NB4 (cell line): ENCODE results near the gene CSTPP1.

ENCODE experiments used
- MYC ChIP-seq: IDR thresholded peaks from 2 replicates; pipeline ENCODE4 v1.6.1; 2011; ENCODE audit warnings: low read depth, low read length
- POLR2A ChIP-seq: IDR thresholded peaks from 2 replicates; pipeline ENCODE4 v1.6.1; 2011; ENCODE audit warnings: mild to moderate bottlenecking; ENCODE audit not compliant: insufficient read length; ENCODE audit errors: extremely low read depth
- TF ChIP-seq, protein P1 (sequence below): IDR thresholded peaks from one replicate; pipeline ENCODE4 v1.5.1; 2012; ENCODE audit warnings: low read depth, low read length
- TF ChIP-seq, protein P2 (sequence below): IDR thresholded peaks from 2 replicates; pipeline ENCODE4 v1.6.1; 2011; ENCODE audit warnings: low read depth, low read length

DNA sequence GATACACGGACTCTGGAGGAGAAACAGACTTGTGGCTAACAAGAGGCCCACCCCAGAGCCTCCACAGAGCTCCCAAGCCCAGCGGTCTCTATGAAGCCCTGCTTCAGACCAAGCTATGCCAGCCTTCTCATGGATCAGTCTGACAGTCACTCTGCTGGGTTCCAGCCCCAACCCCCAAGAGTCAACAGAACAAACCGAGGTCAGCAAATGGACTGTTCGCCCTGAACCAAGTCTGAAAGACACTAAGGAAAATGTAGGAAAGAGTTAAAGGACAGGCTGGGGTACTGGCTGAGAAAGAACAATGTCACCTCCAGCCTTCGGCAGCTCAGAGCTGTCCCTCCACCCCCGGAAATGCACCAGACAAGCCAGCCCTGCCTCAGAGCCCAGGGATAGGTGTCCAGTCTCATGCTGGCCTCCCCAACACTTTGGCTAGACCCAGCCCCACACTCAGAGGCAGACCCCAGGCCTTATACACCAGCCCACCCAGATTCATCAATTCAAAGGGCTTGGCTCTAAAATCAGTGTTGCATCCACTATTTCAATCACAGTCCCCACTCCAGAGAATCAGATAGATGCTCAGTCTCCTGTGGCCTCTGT, 236.3 kb downstream of the CSTPP1 start:
- TF ChIP-seq, protein P1, sequence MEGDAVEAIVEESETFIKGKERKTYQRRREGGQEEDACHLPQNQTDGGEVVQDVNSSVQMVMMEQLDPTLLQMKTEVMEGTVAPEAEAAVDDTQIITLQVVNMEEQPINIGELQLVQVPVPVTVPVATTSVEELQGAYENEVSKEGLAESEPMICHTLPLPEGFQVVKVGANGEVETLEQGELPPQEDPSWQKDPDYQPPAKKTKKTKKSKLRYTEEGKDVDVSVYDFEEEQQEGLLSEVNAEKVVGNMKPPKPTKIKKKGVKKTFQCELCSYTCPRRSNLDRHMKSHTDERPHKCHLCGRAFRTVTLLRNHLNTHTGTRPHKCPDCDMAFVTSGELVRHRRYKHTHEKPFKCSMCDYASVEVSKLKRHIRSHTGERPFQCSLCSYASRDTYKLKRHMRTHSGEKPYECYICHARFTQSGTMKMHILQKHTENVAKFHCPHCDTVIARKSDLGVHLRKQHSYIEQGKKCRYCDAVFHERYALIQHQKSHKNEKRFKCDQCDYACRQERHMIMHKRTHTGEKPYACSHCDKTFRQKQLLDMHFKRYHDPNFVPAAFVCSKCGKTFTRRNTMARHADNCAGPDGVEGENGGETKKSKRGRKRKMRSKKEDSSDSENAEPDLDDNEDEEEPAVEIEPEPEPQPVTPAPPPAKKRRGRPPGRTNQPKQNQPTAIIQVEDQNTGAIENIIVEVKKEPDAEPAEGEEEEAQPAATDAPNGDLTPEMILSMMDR = no peak
- no peak for TF ChIP-seq POLR2A
- TF ChIP-seq, protein P2, sequence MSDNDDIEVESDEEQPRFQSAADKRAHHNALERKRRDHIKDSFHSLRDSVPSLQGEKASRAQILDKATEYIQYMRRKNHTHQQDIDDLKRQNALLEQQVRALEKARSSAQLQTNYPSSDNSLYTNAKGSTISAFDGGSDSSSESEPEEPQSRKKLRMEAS = no peak
- no peak for TF ChIP-seq MYC
